Measurements from ENCODE around the gene SLC13A2.

SLC13A2 gene

DNA sequence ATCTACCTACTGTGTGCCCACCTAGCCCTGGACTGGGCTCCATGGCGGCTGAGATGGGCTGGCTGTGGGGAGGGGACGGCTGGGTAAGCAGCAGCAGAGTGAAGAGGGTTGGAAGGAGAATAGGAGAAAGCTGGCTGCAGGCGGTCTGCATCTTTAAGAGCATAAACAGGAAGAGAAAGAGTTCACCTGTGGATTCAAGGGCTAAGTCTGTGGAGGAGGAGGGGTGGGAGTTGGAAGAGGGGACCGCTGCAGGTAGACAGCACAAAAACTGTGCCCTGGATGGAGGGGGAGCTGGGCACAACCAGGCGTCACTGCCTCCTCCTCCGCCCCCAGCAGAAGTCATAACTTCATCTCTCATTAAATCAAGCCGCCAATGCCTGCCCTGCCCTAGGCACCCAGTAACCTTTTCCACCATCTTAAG lies 677 bp downstream of the SLC13A2 start:
- no peak for DNase-seq (ENCODE audit: extremely low spot score)
- TF ChIP-seq ELF4 (IDR thresholded peaks at IDR 0.05) (no peak), FOXM1 (IDR thresholded peaks at IDR 0.05; ENCODE audit: borderline replicate concordance) (no peak), TARDBP (IDR thresholded peaks at IDR 0.05) (no peak), SP1 (IDR thresholded peaks at IDR 0.05) (no peak), LEF1 (IDR thresholded peaks at IDR 0.05; ENCODE audit: borderline replicate concordance) (no peak), FOXA1 (IDR thresholded peaks at IDR 0.05) (no peak), HDGF (IDR thresholded peaks at IDR 0.05; ENCODE audit: borderline replicate concordance) (no peak), NFRKB (IDR thresholded peaks at IDR 0.05) (no peak), ARNT (IDR thresholded peaks at IDR 0.05) (no peak), BHLHE40 (IDR thresholded peaks at IDR 0.05; ENCODE audit: borderline replicate concordance) (no peak), SUZ12 (IDR thresholded peaks at IDR 0.05) (no peak), ZNF384 (IDR thresholded peaks at IDR 0.05) (no peak), FOXK2 (IDR thresholded peaks at IDR 0.05) (no peak), CTBP1 (IDR thresholded peaks at IDR 0.05; ENCODE audit: borderline replicate concordance) (no peak), L3MBTL2 (conservative IDR thresholded peaks at IDR 0.05) (no peak)
- TF ChIP-seq, protein P1, sequence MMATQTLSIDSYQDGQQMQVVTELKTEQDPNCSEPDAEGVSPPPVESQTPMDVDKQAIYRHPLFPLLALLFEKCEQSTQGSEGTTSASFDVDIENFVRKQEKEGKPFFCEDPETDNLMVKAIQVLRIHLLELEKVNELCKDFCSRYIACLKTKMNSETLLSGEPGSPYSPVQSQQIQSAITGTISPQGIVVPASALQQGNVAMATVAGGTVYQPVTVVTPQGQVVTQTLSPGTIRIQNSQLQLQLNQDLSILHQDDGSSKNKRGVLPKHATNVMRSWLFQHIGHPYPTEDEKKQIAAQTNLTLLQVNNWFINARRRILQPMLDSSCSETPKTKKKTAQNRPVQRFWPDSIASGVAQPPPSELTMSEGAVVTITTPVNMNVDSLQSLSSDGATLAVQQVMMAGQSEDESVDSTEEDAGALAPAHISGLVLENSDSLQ (IDR thresholded peaks at IDR 0.05), result no peak

DNA sequence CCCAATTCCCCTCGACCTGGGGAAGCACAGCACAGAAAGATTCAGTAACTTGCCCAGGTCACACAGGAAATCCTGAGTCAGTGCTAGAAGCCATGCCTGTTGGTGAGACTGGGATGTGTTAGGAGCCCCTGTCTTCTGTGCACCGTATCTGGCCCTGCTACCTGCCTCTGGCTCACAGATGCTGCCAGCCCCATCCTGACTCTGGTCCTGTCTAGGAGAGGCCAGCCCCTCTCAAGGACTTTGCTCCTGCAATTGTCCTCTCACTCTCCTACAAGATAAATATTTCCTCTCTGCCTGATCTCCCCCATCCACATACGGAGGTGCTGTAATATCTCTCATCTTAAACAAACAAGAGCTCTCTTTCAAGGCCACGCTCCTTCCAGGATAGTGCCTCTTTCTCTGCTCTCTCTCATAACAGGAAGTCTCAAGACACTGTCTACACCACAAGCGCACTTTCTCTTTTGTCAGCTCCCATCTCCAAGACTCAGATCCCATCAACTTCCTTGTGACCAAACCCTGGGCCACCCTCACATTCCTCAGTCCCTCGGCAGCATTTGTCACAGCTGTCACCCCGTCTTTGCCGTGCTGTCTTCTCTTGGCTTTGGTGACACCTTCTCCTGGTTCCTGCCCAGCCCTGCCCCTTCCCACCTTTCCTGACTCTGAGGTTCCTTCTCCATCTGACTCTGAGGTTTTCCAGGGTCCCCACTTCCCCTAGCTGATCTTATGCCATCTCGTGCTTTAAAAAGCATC lies 1.9 kb downstream of the SLC13A2 start:
- ChIA-PET POLR2A (no interaction called here), CTCF (no interaction called here)
- no peak for TF ChIP-seq SUZ12 (IDR thresholded peaks at IDR 0.05)
- TF ChIP-seq L3MBTL2 (conservative IDR thresholded peaks at IDR 0.05), result no peak
- no peak for TF ChIP-seq SP1 (IDR thresholded peaks at IDR 0.05)
- no peak for TF ChIP-seq ELF4 (IDR thresholded peaks at IDR 0.05)
- no peak for TF ChIP-seq LEF1 (IDR thresholded peaks at IDR 0.05; ENCODE audit: borderline replicate concordance)
- TF ChIP-seq TARDBP (IDR thresholded peaks at IDR 0.05), result no peak
- TF ChIP-seq, protein P1 (IDR thresholded peaks at IDR 0.05), result no peak
- TF ChIP-seq ZNF384 (IDR thresholded peaks at IDR 0.05), result no peak
- no peak for TF ChIP-seq NFRKB (IDR thresholded peaks at IDR 0.05)
- no peak for TF ChIP-seq HDGF (IDR thresholded peaks at IDR 0.05; ENCODE audit: borderline replicate concordance)
- TF ChIP-seq FOXK2 (IDR thresholded peaks at IDR 0.05), result no peak
- no peak for TF ChIP-seq FOXM1 (IDR thresholded peaks at IDR 0.05; ENCODE audit: borderline replicate concordance)
- TF ChIP-seq BHLHE40 (IDR thresholded peaks at IDR 0.05; ENCODE audit: borderline replicate concordance), result no peak
- TF ChIP-seq ARNT (IDR thresholded peaks at IDR 0.05), result no peak
- TF ChIP-seq FOXA1 (IDR thresholded peaks at IDR 0.05), result no peak
- TF ChIP-seq CTBP1 (IDR thresholded peaks at IDR 0.05; ENCODE audit: borderline replicate concordance), result no peak
- no peak for DNase-seq (ENCODE audit: extremely low spot score)

More for the DNA sequence above, 677 bp downstream of the SLC13A2 start:
- POLR2A ChIA-PET, result no interaction called here
- CTCF ChIA-PET, result interaction anchor here (0.6 to 0.7 kb wide), 2 partner anchors 73 to 104 kb away, joined by 3 to 4 read pairs; partner anchors contain the start of gene VTN

DNA sequence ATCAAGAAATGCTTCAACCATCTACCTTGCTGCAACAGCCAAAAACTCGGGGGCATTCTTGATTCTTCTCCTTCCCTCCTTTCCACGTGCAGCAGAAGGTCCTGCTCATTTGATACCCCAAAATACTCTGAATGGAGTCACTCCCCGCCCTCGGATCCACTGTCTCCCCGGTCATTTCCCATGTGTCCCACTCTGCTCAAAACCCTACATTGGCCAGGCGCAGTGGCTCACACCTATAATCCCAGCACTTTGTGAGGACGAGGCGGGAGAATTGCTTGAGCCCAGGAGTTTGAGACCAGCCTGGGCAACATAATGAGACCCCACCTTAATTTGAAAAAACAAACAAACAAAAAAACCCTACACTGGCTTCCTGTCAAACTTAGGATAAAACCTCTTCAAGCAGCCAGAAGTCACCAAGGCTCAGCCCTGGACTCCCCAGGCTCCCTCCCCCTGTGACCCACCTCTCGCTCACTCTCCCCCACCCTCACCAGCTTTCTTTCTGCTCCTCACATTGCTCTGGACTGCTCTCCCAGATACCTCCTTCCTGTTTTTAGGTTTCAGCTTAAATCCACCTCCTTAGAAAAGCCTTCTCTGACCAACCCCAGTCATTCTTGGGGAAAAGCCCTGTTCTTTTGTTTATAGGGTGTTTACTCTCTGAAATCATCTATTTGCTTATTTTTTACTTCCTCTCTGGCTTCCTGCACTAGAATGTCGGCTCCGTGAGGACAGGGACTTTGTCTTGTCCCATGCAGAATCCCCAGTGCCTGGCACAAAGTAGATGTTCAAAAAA lies 2.8 kb downstream of the SLC13A2 start:
- TF ChIP-seq SUZ12 (IDR thresholded peaks at IDR 0.05) (no peak), NFRKB (IDR thresholded peaks at IDR 0.05) (no peak), HDGF (IDR thresholded peaks at IDR 0.05; ENCODE audit: borderline replicate concordance) (no peak), CTBP1 (IDR thresholded peaks at IDR 0.05; ENCODE audit: borderline replicate concordance) (no peak), SP1 (IDR thresholded peaks at IDR 0.05) (no peak), LEF1 (IDR thresholded peaks at IDR 0.05; ENCODE audit: borderline replicate concordance) (no peak), TARDBP (IDR thresholded peaks at IDR 0.05) (no peak), BHLHE40 (IDR thresholded peaks at IDR 0.05; ENCODE audit: borderline replicate concordance) (no peak), FOXK2 (IDR thresholded peaks at IDR 0.05) (no peak), L3MBTL2 (conservative IDR thresholded peaks at IDR 0.05) (no peak), FOXA1 (IDR thresholded peaks at IDR 0.05) (no peak), FOXM1 (IDR thresholded peaks at IDR 0.05; ENCODE audit: borderline replicate concordance) (no peak), ZNF384 (IDR thresholded peaks at IDR 0.05) (no peak), ARNT (IDR thresholded peaks at IDR 0.05) (no peak), ELF4 (IDR thresholded peaks at IDR 0.05) (no peak)
- TF ChIP-seq, protein P1 (IDR thresholded peaks at IDR 0.05), result no peak
- CTCF ChIA-PET, result no interaction called here
- no peak for DNase-seq (ENCODE audit: extremely low spot score)
- POLR2A ChIA-PET, result no interaction called here

DNA sequence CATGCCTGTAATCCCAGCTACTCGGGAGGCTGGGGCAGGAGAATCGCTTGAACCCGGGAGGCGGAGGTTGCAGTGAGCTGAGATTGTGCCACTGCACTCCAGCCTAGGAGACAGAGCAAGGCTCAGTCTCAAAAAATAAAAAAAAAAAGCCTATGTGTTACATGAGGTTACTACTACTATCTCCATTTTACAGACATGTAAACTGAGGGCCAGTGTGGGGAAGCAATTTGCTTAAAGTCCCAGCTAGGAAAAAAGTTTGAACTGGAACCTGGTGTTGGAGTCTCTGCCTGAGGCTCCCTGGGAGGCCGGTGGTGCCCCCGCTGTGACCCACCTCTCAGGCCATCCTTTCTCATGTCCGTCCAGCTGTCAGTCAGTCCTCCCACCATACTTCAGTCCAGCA lies 4.5 kb downstream of the SLC13A2 start:
- DNase-seq (ENCODE audit: extremely low spot score), result no peak
- ChIA-PET POLR2A (no interaction called here), CTCF (no interaction called here)
- TF ChIP-seq NFRKB (IDR thresholded peaks at IDR 0.05) (no peak), HDGF (IDR thresholded peaks at IDR 0.05; ENCODE audit: borderline replicate concordance) (no peak), ZNF384 (IDR thresholded peaks at IDR 0.05) (no peak), LEF1 (IDR thresholded peaks at IDR 0.05; ENCODE audit: borderline replicate concordance) (no peak), ARNT (IDR thresholded peaks at IDR 0.05) (no peak), SUZ12 (IDR thresholded peaks at IDR 0.05) (no peak), CTBP1 (IDR thresholded peaks at IDR 0.05; ENCODE audit: borderline replicate concordance) (no peak), SP1 (IDR thresholded peaks at IDR 0.05) (no peak), FOXK2 (IDR thresholded peaks at IDR 0.05) (no peak), TARDBP (IDR thresholded peaks at IDR 0.05) (no peak), L3MBTL2 (conservative IDR thresholded peaks at IDR 0.05) (no peak), FOXM1 (IDR thresholded peaks at IDR 0.05; ENCODE audit: borderline replicate concordance) (no peak), FOXA1 (IDR thresholded peaks at IDR 0.05) (no peak), BHLHE40 (IDR thresholded peaks at IDR 0.05; ENCODE audit: borderline replicate concordance) (no peak), ELF4 (IDR thresholded peaks at IDR 0.05) (no peak)
- TF ChIP-seq, protein P1 (IDR thresholded peaks at IDR 0.05), result no peak
